ENCODE results near the gene TMEM229B.

DNA sequence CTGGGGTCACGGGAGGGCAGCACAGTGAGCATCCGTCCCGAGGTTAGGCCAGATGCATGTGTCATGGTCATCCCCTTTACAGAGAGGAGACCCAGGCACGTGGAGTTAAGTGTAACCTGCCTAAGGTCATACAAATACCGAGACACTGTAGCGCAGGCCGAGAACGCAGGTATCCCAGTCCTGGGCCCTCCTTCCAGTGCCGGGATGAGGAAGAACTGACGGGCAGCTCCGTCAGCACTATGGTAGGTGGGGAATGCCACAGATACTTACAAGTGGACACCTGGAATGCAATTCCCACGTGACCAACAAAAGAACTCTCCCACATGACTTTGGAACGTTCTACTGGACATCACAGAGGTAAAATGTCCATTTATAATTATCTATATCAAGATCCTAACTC, 8.7 kb upstream of the TMEM229B start:
- TF ChIP-seq POLR2A (IDR thresholded peaks at IDR 0.05; ENCODE audit: low read depth, low read length) (no peak), PAX5 (IDR thresholded peaks at IDR 0.05; ENCODE audit: insufficient read depth, low read length, severe bottlenecking) (no peak), TAF1 (IDR thresholded peaks at IDR 0.05; ENCODE audit: low read depth, low read length) (no peak), POLR2AphosphoS5 (IDR thresholded peaks at IDR 0.05; ENCODE audit: low read depth, low read length) (no peak), POU2F2 (IDR thresholded peaks at IDR 0.05; ENCODE audit: low read depth, low read length) (no peak), SPI1 (IDR thresholded peaks at IDR 0.05; ENCODE audit: low read depth, low read length) (no peak)
